IMR-90 (cell line): Measurements from ENCODE around the gene ELMO1. TPM values are rescaled to one million over a fixed set of nuclear protein-coding genes. Genes with fewer than 3 reads are reported as not detected.

Experiments used
- ATAC-seq: fragments of 200-7000 bp; cut with Tn5 transposase; 2 replicates; pipeline ENCODE4 v1.9.1; 2020; ENCODE audit warnings: low read depth, mild to moderate bottlenecking, moderate library complexity
- BruUV-seq: library from RNA; stranded (reverse); fragments of 400-500 nt; replicated peaks from 2 replicates; lab custom pipeline; 2021; lab: Mats Ljungman, UMichigan
- CTCF ChIA-PET: fragments of 300-600 bp; formaldehyde crosslinking; extraction: SDS; loops from one replicate; lab custom pipeline; 2021; ENCODE audit warnings: antibody characterized with exemption; lab: Yijun Ruan, JAX
- POLR2A ChIA-PET: fragments of 300-600 bp; sonication (Branson Sonifier 250); formaldehyde crosslinking; loops from one replicate; lab custom pipeline; 2022; ENCODE audit warnings: antibody characterized with exemption; ENCODE audit not compliant: unreplicated experiment; lab: Charles Lee
- DNase-seq: peaks from one replicate; pipeline ENCODE4 v3.0.0; 2013
- H2AFZ ChIP-seq: replicated peaks from 2 replicates; pipeline ENCODE3; 2013; ENCODE audit warnings: low read length, mild to moderate bottlenecking; ENCODE audit not compliant: poor library complexity
- H2AK5ac ChIP-seq: 2 replicates; pipeline ENCODE4 v1.6.1; 2013; ENCODE audit warnings: low read depth, low read length, inconsistent platforms
- H2AK9ac ChIP-seq: replicated peaks from 2 replicates; pipeline ENCODE3; 2013; ENCODE audit warnings: mild to moderate bottlenecking, low read depth, low read length, moderate library complexity; ENCODE audit not compliant: poor library complexity
- H2BK120ac ChIP-seq: 2 replicates; pipeline ENCODE4 v1.6.1; 2013; ENCODE audit warnings: low read depth, low read length, inconsistent platforms
- H2BK15ac ChIP-seq: 3 replicates; pipeline ENCODE4 v1.6.1; 2013; ENCODE audit warnings: low read depth, low read length, inconsistent platforms
- H2BK20ac ChIP-seq: 2 replicates; pipeline ENCODE4 v1.6.1; 2013; ENCODE audit warnings: low read depth, mild to moderate bottlenecking, inconsistent platforms, low read length, moderate library complexity
- H2BK5ac ChIP-seq: 2 replicates; pipeline ENCODE4 v1.6.1; 2013; ENCODE audit warnings: mild to moderate bottlenecking, low read depth, low read length, inconsistent platforms; ENCODE audit not compliant: poor library complexity, severe bottlenecking
- H3K14ac ChIP-seq: replicated peaks from 2 replicates; pipeline ENCODE4 v1.6.1; 2013; ENCODE audit warnings: low read depth, low read length, inconsistent platforms
- H3K18ac ChIP-seq: 2 replicates; pipeline ENCODE4 v1.6.1; 2013; ENCODE audit warnings: low read depth, low read length, control low read depth
- H3K23ac ChIP-seq: 2 replicates; pipeline ENCODE4 v1.6.1; 2013; ENCODE audit warnings: low read depth, low read length, inconsistent platforms
- H3K27ac ChIP-seq: 2 replicates; pipeline ENCODE4 v1.5.1; 2013; ENCODE audit warnings: mild to moderate bottlenecking, control low read depth, low read length; ENCODE audit not compliant: insufficient read depth
- H3K27me3 ChIP-seq: 2 replicates; pipeline ENCODE4 v1.6.1; 2013; ENCODE audit warnings: low read length; ENCODE audit not compliant: control insufficient read depth, insufficient read depth
- H3K36me3 ChIP-seq: 2 replicates; pipeline ENCODE4 v1.6.1; 2013; ENCODE audit warnings: low read length, mixed read lengths; ENCODE audit not compliant: control insufficient read depth, insufficient read depth
- H3K4ac ChIP-seq: 2 replicates; pipeline ENCODE4 v1.6.1; 2013; ENCODE audit warnings: low read depth, low read length, inconsistent platforms
- H3K4me1 ChIP-seq: 2 replicates; pipeline ENCODE4 v1.6.1; 2013; ENCODE audit warnings: low read length, mixed read lengths; ENCODE audit not compliant: control insufficient read depth, insufficient read depth
- H3K4me2 ChIP-seq: 2 replicates; pipeline ENCODE4 v1.6.1; 2013; ENCODE audit warnings: low read depth, mild to moderate bottlenecking, control low read depth, low read length, moderate library complexity
- H3K4me3 ChIP-seq: 2 replicates; pipeline ENCODE4 v1.5.1; 2013; ENCODE audit warnings: low read depth, mild to moderate bottlenecking, control low read depth, low read length, moderate library complexity; ENCODE audit not compliant: insufficient read depth
- H3K56ac ChIP-seq: 2 replicates; pipeline ENCODE4 v1.6.1; 2013; ENCODE audit warnings: low read length, inconsistent platforms; ENCODE audit not compliant: insufficient read depth; ENCODE audit errors: extremely low read depth
- H3K79me1 ChIP-seq, 2 experiments: 2 replicates each; pipeline ENCODE4 v1.6.1; 2013; ENCODE audit warnings: low read length in 2 of 2, inconsistent platforms in 1 of 2, low read depth in 1 of 2
- H3K9ac ChIP-seq: 2 replicates; pipeline ENCODE4 v1.6.1; 2013; ENCODE audit warnings: low read depth, low read length, control low read depth
- H3K9me1 ChIP-seq: 2 replicates; pipeline ENCODE4 v1.6.1; 2013; ENCODE audit warnings: low read length, inconsistent platforms; ENCODE audit not compliant: insufficient read depth
- H3K9me3 ChIP-seq: 2 replicates; pipeline ENCODE4 v1.6.1; 2013; ENCODE audit warnings: low read length; ENCODE audit not compliant: control insufficient read depth, insufficient read depth
- H4K20me1 ChIP-seq: 2 replicates; pipeline ENCODE4 v1.6.1; 2013; ENCODE audit warnings: low read length, inconsistent platforms; ENCODE audit not compliant: insufficient read depth
- H4K5ac ChIP-seq: 2 replicates; pipeline ENCODE4 v1.6.1; 2013; ENCODE audit warnings: mild to moderate bottlenecking, low read depth, low read length, control low read depth
- H4K8ac ChIP-seq, 2 experiments: 2 replicates each; pipeline ENCODE4 v1.6.1; 2013; ENCODE audit warnings: low read depth in 2 of 2, low read length in 2 of 2, control low read depth in 1 of 2, inconsistent platforms in 1 of 2
- H4K91ac ChIP-seq: 2 replicates; pipeline ENCODE4 v1.6.1; 2013; ENCODE audit warnings: low read depth, low read length, inconsistent platforms; ENCODE audit not compliant: insufficient read depth
- CTCF ChIP-seq: conservative IDR thresholded peaks from 2 replicates; pipeline ENCODE4 v1.5.1; 2012; ENCODE audit warnings: mild to moderate bottlenecking, low read depth, low read length, improper control_type of control experiment
- MXI1 ChIP-seq: IDR thresholded peaks from 2 replicates; pipeline ENCODE4 v1.6.1; 2012; ENCODE audit warnings: low read depth, mild to moderate bottlenecking, low read length, moderate library complexity, borderline replicate concordance
- WGBS, 2 experiments: methylation state at CpG; one replicate each; pipeline versions ENCODE4 v1.1.5 to v1.1.7; 2013; ENCODE audit warnings: missing lambda C conversion rate in 2 of 2; ENCODE audit not compliant: insufficient read length in 1 of 2; ENCODE audit errors: extremely low coverage in 2 of 2; 5-methylcytosine and 5-hydroxymethylcytosine counted together
- dilution Hi-C: fragments of 300-500 bp; cut with HindIII; formaldehyde crosslinking; loops from one replicate; pipeline ENCODE4 v1.14.3; 2018; ENCODE audit warnings: low sequenced_read_pairs; ENCODE audit not compliant: unreplicated experiment
- in situ Hi-C: fragments of 300-500 bp; cut with MboI; formaldehyde crosslinking; loops from 3 replicates; pipeline ENCODE4 v1.14.3; 2019; ENCODE audit warnings: low sequenced_read_pairs, inconsistent platforms, mixed read lengths
- intact Hi-C: fragments of 100-400 bp; cut with micrococcal nuclease; formaldehyde crosslinking; loops from 2 replicates; pipeline ENCODE4 v1.10.0; 2022
- polyA plus RNA-seq, 3 experiments: library from polyadenylated mRNA; depleted of rRNA; stranded (reverse); fragments of >200 nt; gene quantifications; 2 replicates each; pipeline ENCODE4 v1.2.3, GENCODE V29; 2012; ENCODE audit warnings: low replicate concordance in 1 of 3
- total RNA-seq: library from RNA; depleted of rRNA; stranded (reverse); fragments of >200 nt; gene quantifications from 2 replicates; pipeline ENCODE4 v1.2.3, GENCODE V29; 2012

Gene ELMO1
- total and polyA plus RNA-seq, 2 of the 4 experiments (the other 2 are of a cell fraction) = 0.03 TPM; not detected in 1

GRCh38 chr7:36810032-36810431 lies 638.6 kb downstream of the ELMO1 start:
- ChIA-PET CTCF (no interaction called here), POLR2A (no interaction called here)
- no peaks in the 10 kb centered on the region for H4K20me1 ChIP-seq
- no CpG with 5 or more reads among the region's 1 CpG for WGBS, 2 experiments
- no peak overlapping the region for H3K27ac ChIP-seq
- no peaks in the 10 kb centered on the region for H3K36me3 ChIP-seq
- no peak overlapping the region for H4K91ac ChIP-seq
- BruUV-seq = no TSS peak
- no peak overlapping the region for H2BK20ac ChIP-seq
- no peak for TF ChIP-seq MXI1
- no peak for TF ChIP-seq CTCF
- H2AFZ ChIP-seq = no peak overlapping the region
- no peaks in the 10 kb centered on the region for H3K9me3 ChIP-seq
- no peaks in the 10 kb centered on the region for H3K9me1 ChIP-seq
- no peak overlapping the region for H3K9ac ChIP-seq
- DNase-seq = no peak
- no peak overlapping the region for H3K56ac ChIP-seq
- in situ Hi-C loops = no loop called here
- dilution Hi-C loops = no loop called here
- H3K4ac ChIP-seq = no peak overlapping the region
- no peak overlapping the region for H2AK9ac ChIP-seq
- H3K14ac ChIP-seq = no peak overlapping the region
- intact Hi-C loops = no loop called here
- H3K27me3 ChIP-seq = no peaks in the 10 kb centered on the region
- no peak overlapping the region for H3K4me2 ChIP-seq
- no peak overlapping the region for H2BK5ac ChIP-seq
- ATAC-seq = no peak
- no peak overlapping the region for H3K23ac ChIP-seq
- H2BK15ac ChIP-seq = no peak overlapping the region
- no peak overlapping the region for H4K8ac ChIP-seq
- no peak overlapping the region for H3K18ac ChIP-seq
- H2BK120ac ChIP-seq = no peak overlapping the region
- no peaks in the 10 kb centered on the region for H3K79me1 ChIP-seq
- no peak overlapping the region for H4K5ac ChIP-seq
- no peak overlapping the region for H3K4me3 ChIP-seq
- H2AK5ac ChIP-seq = no peak overlapping the region
- no peaks in the 10 kb centered on the region for H3K4me1 ChIP-seq
